Measurements from ENCODE around the gene PNMA6E.

The PNMA6E gene

GRCh38 chrX:153382563-153383482, 18.3 kb downstream of the PNMA6E start:
- DNase-seq = no peak

DNA sequence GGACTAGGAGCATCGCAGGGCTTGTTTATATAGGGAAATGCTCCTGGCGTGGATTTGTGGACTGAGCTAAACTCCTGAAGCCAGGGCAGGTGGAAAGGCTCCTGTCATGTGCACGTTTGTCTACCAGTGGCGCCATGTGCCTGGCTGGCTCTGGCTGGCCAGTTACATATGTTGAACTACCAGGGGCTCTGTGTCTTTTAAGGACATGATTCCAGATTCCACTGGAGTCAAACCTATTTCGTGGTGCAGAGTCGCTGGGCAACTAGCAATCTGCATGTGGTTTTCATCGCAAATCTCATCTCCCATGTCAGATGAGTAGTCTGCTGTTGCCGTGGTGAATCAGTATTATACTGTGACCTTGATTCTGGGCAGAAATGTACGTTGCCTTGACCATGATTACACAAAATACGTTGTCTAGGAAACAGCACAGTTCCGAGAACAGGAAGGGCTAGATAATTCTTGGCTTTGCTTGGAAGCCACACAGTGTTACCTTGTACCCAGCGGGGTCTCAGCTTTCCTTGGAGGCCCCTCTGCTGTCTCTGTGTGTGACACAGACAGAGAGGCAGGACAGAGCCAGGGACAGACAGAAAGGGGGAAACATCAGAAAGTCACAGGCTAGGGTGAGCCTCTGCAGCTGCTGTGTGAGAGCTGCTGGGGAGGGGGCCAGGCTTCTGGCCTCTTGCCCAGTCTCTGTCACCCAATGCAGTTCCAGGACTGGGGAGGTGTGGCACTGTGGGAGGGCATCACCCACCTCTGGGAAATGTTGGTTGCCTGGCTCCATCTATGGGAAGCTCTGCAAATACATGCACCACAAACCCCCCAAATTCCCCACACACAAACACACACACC, 19.2 kb downstream of the PNMA6E start:
- DNase-seq = no peak

GRCh38 chrX:153380691-153381090, 20.5 kb downstream of the PNMA6E start:
- DNase-seq = no peak

- no peak for DNase-seq
Measured at GRCh38 chrX:153379971-153380581, 21.1 kb downstream of the PNMA6E start.

- DNase-seq = no peak
Measured at GRCh38 chrX:153379508-153379907, 21.6 kb downstream of the PNMA6E start.

DNA sequence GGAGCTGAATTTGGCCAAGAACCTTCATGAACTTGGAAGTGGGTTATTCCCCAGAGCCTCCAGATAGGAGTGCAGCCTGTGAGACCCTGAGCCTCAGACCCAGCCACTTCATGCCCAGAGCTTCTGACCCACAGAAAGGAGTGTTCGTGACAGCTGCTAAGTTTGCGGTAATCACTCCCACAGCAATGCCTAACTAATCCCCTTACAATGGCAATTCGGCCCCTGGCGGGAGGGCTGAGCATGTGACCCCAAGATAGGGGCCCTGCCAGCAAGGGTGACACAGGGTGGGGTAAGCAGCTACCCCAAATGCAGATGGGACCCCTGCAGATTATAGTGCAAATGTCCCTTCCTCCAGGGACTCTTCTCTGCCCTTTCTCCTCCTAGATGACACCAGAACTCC, 22.5 kb downstream of the PNMA6E start:
- no peak for DNase-seq

GRCh38 chrX:153377727-153378126, 23.4 kb downstream of the PNMA6E start:
- DNase-seq = no peak

GRCh38 chrX:153375571-153375970, 25.6 kb downstream of the PNMA6E start:
- DNase-seq = no peak

DNA sequence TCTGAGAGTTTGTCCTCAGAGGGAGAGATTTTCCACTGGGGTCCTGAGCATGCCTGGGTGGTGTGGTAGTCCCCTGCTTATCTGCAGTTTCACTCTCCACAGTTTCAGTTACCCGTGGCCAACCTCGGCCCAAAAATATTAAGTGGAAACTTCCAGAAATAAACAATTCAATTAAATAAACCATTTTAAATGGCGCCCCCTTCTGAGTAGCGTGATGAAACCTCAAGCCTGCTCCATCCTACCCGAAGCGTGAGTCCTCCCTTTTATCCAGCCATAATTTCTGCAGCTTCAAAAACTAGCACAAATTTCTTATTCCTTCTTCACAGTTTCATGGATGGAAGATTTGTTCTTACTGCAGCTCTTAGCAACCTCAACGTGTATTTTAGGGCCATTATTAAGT, 26.7 kb downstream of the PNMA6E start:
- no peak for DNase-seq

GRCh38 chrX:153372949-153373348, 28.2 kb downstream of the PNMA6E start:
- no peak for DNase-seq

GRCh38 chrX:153371256-153371655, 29.9 kb downstream of the PNMA6E start:
- no peak for DNase-seq

GRCh38 chrX:153370293-153371055, 30.7 kb downstream of the PNMA6E start:
- DNase-seq = no peak

- no peak for DNase-seq
Measured at GRCh38 chrX:153366878-153367538, 34.1 kb downstream of the PNMA6E start.

DNA sequence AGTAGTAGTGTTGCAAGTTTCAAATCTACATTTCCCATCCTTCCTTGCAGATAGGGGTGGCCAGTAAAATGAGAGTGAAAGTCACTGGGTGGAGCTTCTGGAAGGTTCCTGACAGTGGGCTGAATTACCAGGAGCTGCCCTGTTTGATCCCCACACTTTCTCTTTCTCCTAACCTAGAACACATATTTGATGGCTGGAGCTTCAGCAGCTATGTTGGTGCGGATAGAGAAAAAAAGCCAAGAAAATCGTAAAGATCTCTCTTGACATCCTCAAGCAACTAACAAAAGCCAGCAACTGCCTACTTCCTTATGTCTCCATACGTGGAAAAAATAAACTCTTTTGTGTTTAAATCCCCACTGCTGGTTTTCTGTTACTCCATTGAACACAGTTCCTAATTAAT, 35.0 kb downstream of the PNMA6E start:
- DNase-seq = no peak

GRCh38 chrX:153365670-153366069, 35.5 kb downstream of the PNMA6E start:
- DNase-seq = no peak

- no peak for DNase-seq
Measured at GRCh38 chrX:153361781-153362397, 39.3 kb downstream of the PNMA6E start.

GRCh38 chrX:153357877-153358276, 43.3 kb downstream of the PNMA6E start:
- DNase-seq = no peak

DNA sequence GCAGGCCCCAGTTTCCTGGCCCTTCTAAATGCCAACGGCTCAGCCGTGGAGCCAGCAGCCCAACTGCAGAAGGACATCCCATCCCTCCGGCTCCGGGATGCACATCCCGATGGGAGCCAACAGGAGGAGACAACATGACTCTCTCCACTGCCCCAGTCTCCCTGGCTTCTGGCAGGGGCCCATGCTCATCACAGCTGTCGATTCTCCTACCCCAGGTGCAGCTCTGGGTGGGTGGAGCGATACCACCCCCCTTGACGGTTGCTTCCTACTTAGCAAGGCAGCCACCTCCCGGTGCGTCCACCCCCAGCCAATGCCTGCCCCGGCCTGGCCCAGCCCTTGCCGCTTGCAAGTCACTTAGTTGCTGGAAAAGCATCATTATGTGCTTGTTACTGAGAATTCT, 47.7 kb downstream of the PNMA6E start:
- DNase-seq = no peak

DNA sequence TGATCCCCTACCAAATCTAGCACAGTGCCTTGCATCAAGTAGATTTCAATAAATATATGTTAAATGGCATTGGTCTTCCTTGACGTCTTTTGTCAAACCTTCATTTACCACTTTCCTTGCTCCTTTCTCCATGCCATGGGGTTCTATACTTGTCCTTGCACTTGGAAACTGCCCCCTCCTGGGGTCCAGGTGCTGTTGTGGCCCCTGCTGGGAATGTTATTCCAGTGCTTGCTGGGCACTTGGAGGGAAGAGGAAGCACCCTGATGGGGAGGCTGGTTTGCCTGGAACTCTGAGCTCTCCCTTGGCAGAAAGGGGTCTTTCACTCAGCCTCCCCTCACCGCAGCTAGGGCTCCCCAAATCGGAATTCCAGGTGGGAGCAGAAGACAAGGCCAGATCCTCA, 48.3 kb downstream of the PNMA6E start:
- DNase-seq = no peak

DNA sequence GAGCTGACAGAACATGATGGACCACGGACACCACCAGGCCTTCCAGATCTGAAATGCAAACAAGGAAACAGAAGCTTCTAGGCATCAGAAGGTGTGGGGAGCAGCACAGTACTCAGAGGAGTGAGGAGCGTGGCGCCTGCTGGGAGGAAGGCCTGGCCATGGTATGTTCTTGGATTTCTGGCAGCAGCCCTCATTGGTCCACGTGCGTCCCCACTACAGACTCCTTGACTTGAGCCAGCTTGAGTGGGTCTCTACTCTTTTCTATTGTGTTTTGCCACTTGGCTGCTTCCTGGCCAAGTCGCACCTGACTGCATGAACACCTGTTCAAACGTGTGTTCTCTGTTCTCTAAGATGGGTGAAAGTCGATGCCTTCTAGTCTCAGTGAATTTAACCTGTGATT, 49.2 kb downstream of the PNMA6E start:
- no peak for DNase-seq

GRCh38 chrX:153349952-153350351, 51.2 kb downstream of the PNMA6E start:
- DNase-seq = no peak

GRCh38 chrX:153348421-153348820, 52.7 kb downstream of the PNMA6E start:
- no peak for DNase-seq

Measured in activated naive CD4-positive, alpha-beta T cell treated with Interleukin-2 at 50 U/mL for 16 hours (primary cell).